Trophoblast cell (in vitro differentiated cells and primary cell): Measurements from ENCODE around the gene CTXN2. TPM values are rescaled to one million over a fixed set of nuclear protein-coding genes. Genes with fewer than 3 reads are reported as not detected.
A peak's percentile ranks its signal among the peaks of the same experiment; 100 is the strongest.

Experiments used
- DNase-seq, 2 donors: peaks; one replicate each; pipeline ENCODE4 v3.0.0-alpha.2; 2016
- H2AFZ ChIP-seq: 2 replicates; pipeline ENCODE4 v1.6.1; 2013; ENCODE audit warnings: low read length, moderate library complexity, mild to moderate bottlenecking; ENCODE audit not compliant: insufficient read depth, poor library complexity
- H2AK5ac ChIP-seq: 2 replicates; pipeline ENCODE4 v1.6.1; 2013; ENCODE audit warnings: mild to moderate bottlenecking, low read length
- H2BK120ac ChIP-seq: 2 replicates; pipeline ENCODE4 v1.6.1; 2013; ENCODE audit warnings: low read length, mild to moderate bottlenecking, moderate library complexity; ENCODE audit not compliant: insufficient read depth, poor library complexity
- H2BK12ac ChIP-seq: 2 replicates; pipeline ENCODE4 v1.6.1; 2013; ENCODE audit warnings: mild to moderate bottlenecking, low read length, moderate library complexity
- H2BK5ac ChIP-seq: 2 replicates; pipeline ENCODE4 v1.6.1; 2013; ENCODE audit warnings: low read length, low read depth, moderate library complexity, mild to moderate bottlenecking; ENCODE audit not compliant: poor library complexity
- H3K14ac ChIP-seq: 2 replicates; pipeline ENCODE4 v1.6.1; 2013; ENCODE audit warnings: mild to moderate bottlenecking, low read length
- H3K18ac ChIP-seq: 2 replicates; pipeline ENCODE4 v1.6.1; 2013; ENCODE audit warnings: mild to moderate bottlenecking, low read length
- H3K23ac ChIP-seq: 2 replicates; pipeline ENCODE4 v1.6.1; 2013; ENCODE audit warnings: low read length
- H3K27ac ChIP-seq: 2 replicates; pipeline ENCODE4 v1.5.1; 2013; ENCODE audit warnings: low read depth, mild to moderate bottlenecking, inconsistent platforms, low read length, moderate library complexity
- H3K27me3 ChIP-seq: 2 replicates; pipeline ENCODE4 v1.6.1; 2013; ENCODE audit warnings: inconsistent platforms, mild to moderate bottlenecking, low read length, moderate library complexity; ENCODE audit not compliant: insufficient read depth
- H3K36me3 ChIP-seq, 2 experiments: 1 replicate in 1 of 2; 2 replicates in 1 of 2; pipeline ENCODE4 v1.6.1; 2013; ENCODE audit warnings: low read length in 2 of 2, mild to moderate bottlenecking in 2 of 2, moderate library complexity in 1 of 2; ENCODE audit not compliant: insufficient read depth in 2 of 2, control insufficient read depth in 1 of 2
- H3K4ac ChIP-seq: 2 replicates; pipeline ENCODE4 v1.6.1; 2013; ENCODE audit warnings: low read depth, mild to moderate bottlenecking, low read length, moderate library complexity
- H3K4me1 ChIP-seq, 2 experiments: 1 replicate in 1 of 2; 2 replicates in 1 of 2; pipeline ENCODE4 v1.6.1; 2013; ENCODE audit warnings: low read length in 2 of 2, mild to moderate bottlenecking in 2 of 2, moderate library complexity in 1 of 2; ENCODE audit not compliant: insufficient read depth in 2 of 2, control insufficient read depth in 1 of 2
- H3K4me2 ChIP-seq: 2 replicates; pipeline ENCODE4 v1.6.1; 2013; ENCODE audit warnings: inconsistent platforms, mild to moderate bottlenecking, low read length, moderate library complexity
- H3K4me3 ChIP-seq: 2 replicates; pipeline ENCODE4 v1.5.1; 2013; ENCODE audit warnings: mild to moderate bottlenecking, low read depth, low read length, inconsistent platforms
- H3K79me1 ChIP-seq: one replicate; pipeline ENCODE4 v1.6.1; 2013; ENCODE audit warnings: low read length
- H3K79me2 ChIP-seq: 2 replicates; pipeline ENCODE4 v1.6.1; 2013; ENCODE audit warnings: low read length, mild to moderate bottlenecking; ENCODE audit not compliant: control insufficient read depth, insufficient read depth, poor library complexity
- H3K9ac ChIP-seq: 2 replicates; pipeline ENCODE4 v1.6.1; 2013; ENCODE audit warnings: mild to moderate bottlenecking, low read length
- H3K9me3 ChIP-seq: 2 replicates; pipeline ENCODE4 v1.6.1; 2013; ENCODE audit warnings: low read depth, mild to moderate bottlenecking, control low read depth, inconsistent platforms, low read length; ENCODE audit not compliant: insufficient read depth
- H4K12ac ChIP-seq: 2 replicates; pipeline ENCODE4 v1.6.1; 2013; ENCODE audit warnings: low read depth, mild to moderate bottlenecking, low read length, moderate library complexity
- H4K8ac ChIP-seq: 2 replicates; pipeline ENCODE4 v1.6.1; 2013; ENCODE audit warnings: low read depth, mild to moderate bottlenecking, low read length, moderate library complexity
- H4K91ac ChIP-seq: one replicate; pipeline ENCODE4 v1.6.1; 2013; ENCODE audit warnings: low read depth, mild to moderate bottlenecking, low read length, moderate library complexity
- WGBS: extraction: QIAGEN DNeasy Blood & Tissue Kit; methylation state at CpG from one replicate; pipeline ENCODE4 v1.1.7; 2013; ENCODE audit warnings: missing lambda C conversion rate; ENCODE audit not compliant: insufficient read length, insufficient coverage; ENCODE audit errors: extremely low coverage; 5-methylcytosine and 5-hydroxymethylcytosine counted together
- polyA plus RNA-seq: library from polyadenylated mRNA; stranded (reverse); fragments of 200-250 nt; gene quantifications from 2 replicates; pipeline ENCODE4 v1.2.3, GENCODE V29; 2013

The CTXN2 gene
- 0.01 TPM in 1 of 2 replicates, not detected in the other for polyA plus RNA-seq

DNA sequence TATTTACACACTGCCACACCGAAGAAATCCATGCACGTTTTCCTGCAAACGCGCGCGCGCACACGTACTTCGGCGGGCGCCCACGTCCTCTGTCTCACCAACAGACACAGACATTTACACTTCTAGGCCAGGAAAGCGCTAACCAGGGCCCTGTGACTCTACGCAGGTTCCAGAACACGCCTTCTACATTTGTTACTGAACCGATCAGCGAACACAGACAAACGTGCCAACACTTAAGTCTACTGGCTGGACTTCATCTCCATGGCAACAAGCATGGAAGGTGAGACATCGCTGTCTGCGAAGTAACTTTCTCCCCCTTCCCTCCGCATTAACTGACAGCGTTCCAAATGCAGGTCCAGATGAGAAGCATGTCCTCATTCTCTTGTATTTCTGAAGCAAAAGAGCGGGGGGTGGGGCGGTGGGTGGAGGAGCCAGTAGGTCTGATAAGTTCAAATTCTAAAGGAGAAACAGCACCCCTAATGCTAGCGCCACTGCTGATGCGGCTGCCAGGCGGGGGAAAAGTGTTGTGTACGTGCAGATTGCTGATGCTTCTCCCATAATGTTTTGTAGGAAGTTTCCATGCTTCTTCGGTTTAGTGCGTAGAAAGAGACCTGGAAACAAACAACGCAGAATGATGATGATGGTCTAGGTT is at the start of gene CTXN2:
TSS of gene CTXN2 (plus strand) at position 92 of the 652 bp plus-strand sequence. CDS start 9,636 bp downstream, outside the sequence.
- Histone ChIP-seq H4K12ac (no peak within 1 kb of the TSS), H3K27me3 (no peaks in the 10 kb centered on the region), H3K23ac (no peak within 1 kb of the TSS), H3K4me3 (no peak within 1 kb of the TSS), H3K4me2 (peak within 1 kb of the TSS; percentile 43), H2BK5ac (no peak within 1 kb of the TSS), H3K4ac (no peak within 1 kb of the TSS), H3K14ac (no peak within 1 kb of the TSS), H3K27ac (no peak within 1 kb of the TSS), H2AFZ (no peak within 1 kb of the TSS), H3K36me3 (no peaks in the 10 kb centered on the region), H3K9me3 (no peaks in the 10 kb centered on the region), H3K9ac (no peak within 1 kb of the TSS), H3K18ac (no peak within 1 kb of the TSS), H3K4me1 (peaks cover 0 to 4% of the 10 kb centered on the region in 2 experiments), H3K79me2 (no peaks in the 10 kb centered on the region), H4K8ac (no peak within 1 kb of the TSS), H4K91ac (no peak within 1 kb of the TSS), H3K79me1 (no peaks in the 10 kb centered on the region), H2BK120ac (no peak within 1 kb of the TSS), H2AK5ac (no peak within 1 kb of the TSS), H2BK12ac (no peak within 1 kb of the TSS)
- DNase-seq, result no peak
- no CpG with 5 or more reads among the region's 31 CpGs for WGBS

DNA sequence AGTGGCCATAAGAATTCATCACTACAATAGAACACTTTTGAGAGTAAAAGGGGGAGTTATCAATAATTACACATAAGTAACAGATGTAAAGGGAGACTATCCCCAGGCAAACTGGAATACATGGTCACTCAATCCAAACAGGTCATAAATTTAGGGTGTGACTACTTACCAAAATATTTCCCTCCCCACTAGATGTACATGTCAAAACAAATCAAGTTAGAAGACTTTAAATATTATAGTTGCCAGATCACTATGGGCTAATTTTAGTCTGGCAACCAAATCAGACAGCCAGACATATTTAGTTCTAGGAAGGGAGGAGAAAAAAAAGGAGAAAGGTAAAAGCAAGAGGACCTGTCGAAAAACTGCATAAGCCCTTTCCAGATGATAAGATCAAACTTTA is 47.6 kb upstream of the CTXN2 start:
- no peak for DNase-seq
- no peak overlapping the region for H4K12ac ChIP-seq
- H3K27ac ChIP-seq, result no peak overlapping the region
- no peaks in the 10 kb centered on the region for H3K79me1 ChIP-seq
- no peak overlapping the region for H2BK12ac ChIP-seq
- H2AK5ac ChIP-seq, result no peak overlapping the region
- WGBS, result no CpG with 5 or more reads among the region's 1 CpG
- H3K9ac ChIP-seq, result no peak overlapping the region
- no peak overlapping the region for H4K91ac ChIP-seq
- no peak overlapping the region for H3K4me3 ChIP-seq
- H3K79me2 ChIP-seq, result no peaks in the 10 kb centered on the region
- no peak overlapping the region for H3K14ac ChIP-seq
- H3K4me1 ChIP-seq, result no peaks in the 10 kb centered on the region
- no peaks in the 10 kb centered on the region for H3K27me3 ChIP-seq
- H2BK5ac ChIP-seq, result no peak overlapping the region
- no peak overlapping the region for H4K8ac ChIP-seq
- no peak overlapping the region for H3K23ac ChIP-seq
- H3K4me2 ChIP-seq, result no peak overlapping the region
- no peak overlapping the region for H2BK120ac ChIP-seq
- H3K9me3 ChIP-seq, result no peaks in the 10 kb centered on the region
- no peak overlapping the region for H3K18ac ChIP-seq
- no peak overlapping the region for H2AFZ ChIP-seq
- no peak overlapping the region for H3K4ac ChIP-seq
- no peaks in the 10 kb centered on the region for H3K36me3 ChIP-seq

DNA sequence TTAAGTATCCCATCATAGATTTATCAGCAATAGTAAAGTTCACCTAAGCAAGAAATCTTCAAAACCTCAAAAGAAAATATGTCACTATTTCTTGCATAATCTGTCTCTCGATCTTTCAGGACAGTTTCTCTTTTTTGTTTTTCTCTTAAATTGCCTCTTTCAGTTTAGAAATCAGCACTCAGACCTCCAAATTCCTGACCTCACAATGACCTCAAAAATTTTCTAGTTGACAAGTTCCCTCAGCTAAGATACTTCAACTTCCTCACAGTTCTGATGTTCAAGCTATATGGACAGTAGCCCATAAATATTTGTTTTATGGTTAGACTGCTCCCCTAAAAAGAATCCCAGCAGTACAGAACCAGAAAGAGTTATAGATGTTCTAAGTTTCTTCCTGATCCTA is 46.6 kb upstream of the CTXN2 start:
- Histone ChIP-seq H2BK5ac (no peak overlapping the region), H2BK120ac (no peak overlapping the region), H3K27ac (no peak overlapping the region), H3K4me3 (no peak overlapping the region), H3K9me3 (no peaks in the 10 kb centered on the region), H4K8ac (no peak overlapping the region), H3K4me1 (no peaks in the 10 kb centered on the region), H3K23ac (no peak overlapping the region), H2BK12ac (no peak overlapping the region), H3K27me3 (no peaks in the 10 kb centered on the region), H3K9ac (no peak overlapping the region), H3K79me1 (no peaks in the 10 kb centered on the region), H4K91ac (no peak overlapping the region), H3K79me2 (no peaks in the 10 kb centered on the region), H3K14ac (no peak overlapping the region), H2AFZ (no peak overlapping the region), H3K18ac (no peak overlapping the region), H4K12ac (no peak overlapping the region), H3K36me3 (no peaks in the 10 kb centered on the region), H3K4ac (no peak overlapping the region), H3K4me2 (no peak overlapping the region), H2AK5ac (no peak overlapping the region)
- no peak for DNase-seq
- WGBS, result no CpG with 5 or more reads among the region's 1 CpG

DNA sequence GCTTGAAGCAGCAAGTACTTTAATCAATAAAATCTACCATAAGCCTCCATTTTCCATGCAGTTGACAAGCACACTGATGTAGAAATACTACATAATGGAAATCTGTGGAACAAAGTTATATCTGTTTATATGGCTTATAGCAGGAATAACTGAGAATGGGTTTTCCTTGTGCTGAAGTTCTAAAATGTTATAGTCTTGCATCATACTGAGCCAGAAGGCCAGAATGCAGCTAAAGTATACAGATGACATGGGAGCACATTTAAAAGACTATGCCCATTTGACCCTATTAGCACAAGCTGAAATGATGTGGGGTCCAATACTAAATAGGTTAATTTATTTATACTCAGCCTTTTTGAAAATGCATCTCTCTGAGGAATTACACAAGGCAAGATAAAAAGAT is 45.5 kb upstream of the CTXN2 start:
- no peaks in the 10 kb centered on the region for H3K36me3 ChIP-seq
- H2BK120ac ChIP-seq, result no peak overlapping the region
- no peak overlapping the region for H3K4ac ChIP-seq
- H2BK12ac ChIP-seq, result no peak overlapping the region
- H4K12ac ChIP-seq, result no peak overlapping the region
- H3K9me3 ChIP-seq, result no peaks in the 10 kb centered on the region
- no peak overlapping the region for H4K91ac ChIP-seq
- no peak overlapping the region for H4K8ac ChIP-seq
- no peaks in the 10 kb centered on the region for H3K27me3 ChIP-seq
- no peak overlapping the region for H3K23ac ChIP-seq
- no peak overlapping the region for H3K9ac ChIP-seq
- no peak overlapping the region for H2AK5ac ChIP-seq
- H3K4me1 ChIP-seq, result no peaks in the 10 kb centered on the region
- no peak for DNase-seq
- H3K27ac ChIP-seq, result no peak overlapping the region
- H3K79me1 ChIP-seq, result no peaks in the 10 kb centered on the region
- no peak overlapping the region for H3K14ac ChIP-seq
- H3K4me2 ChIP-seq, result no peak overlapping the region
- no peaks in the 10 kb centered on the region for H3K79me2 ChIP-seq
- no peak overlapping the region for H2BK5ac ChIP-seq
- H3K4me3 ChIP-seq, result no peak overlapping the region
- no peak overlapping the region for H3K18ac ChIP-seq
- H2AFZ ChIP-seq, result no peak overlapping the region
